Measurements from ENCODE around the gene SHTN1. TPM values are rescaled to one million over a fixed set of nuclear protein-coding genes. Genes with fewer than 3 reads are reported as not detected.

Gene SHTN1
- total RNA-seq, 6 experiments from 2014 or later: 28.5 to 42.9 (median 31.7) TPM

- Histone ChIP-seq H3K4me3 (no peak overlapping the region), H3K9me3 (no peaks in the 10 kb centered on the region), H3K4me1 (no peaks in the 10 kb centered on the region), H3K27ac (no peak overlapping the region), H3K36me3 (peaks cover 0 to 16% (median 0%) of the 10 kb centered on the region in 4 donors), H3K27me3 (no peaks in the 10 kb centered on the region)
- ATAC-seq (no peak), DNase-seq (no peak)
- intact Hi-C loops (cut with DNase I): no loop called here
- 79% methylated on average over 9 of the region's 9 CpGs for WGBS (ENCODE audit: insufficient coverage, low coverage, low lambda C conversion rate, missing lambda C conversion rate)
- TF ChIP-seq CTCF (IDR thresholded peaks at IDR 0.05) (no peak), POLR2A (IDR thresholded peaks at IDR 0.05) (no peak)
Observed at GRCh38 chr10:116961406-116962251, 43.4 kb downstream of the SHTN1 start.

- ATAC-seq (no peak), DNase-seq (no peak)
- 86% methylated on average over 5 of the region's 5 CpGs for WGBS (ENCODE audit: insufficient coverage, low coverage, low lambda C conversion rate, missing lambda C conversion rate)
- H3K36me3 ChIP-seq: peaks cover 0 to 9% (median 0%) of the 10 kb centered on the region in 4 donors
- no peak overlapping the region for H3K4me3 ChIP-seq
- H3K27ac ChIP-seq: no peak overlapping the region
- H3K27me3 ChIP-seq: no peaks in the 10 kb centered on the region
- no peaks in the 10 kb centered on the region for H3K9me3 ChIP-seq
- TF ChIP-seq CTCF (IDR thresholded peaks at IDR 0.05) (no peak), POLR2A (IDR thresholded peaks at IDR 0.05) (no peak)
- H3K4me1 ChIP-seq: no peaks in the 10 kb centered on the region
- intact Hi-C loops (cut with DNase I): no loop called here
Observed at GRCh38 chr10:116960066-116960776, 44.8 kb downstream of the SHTN1 start.

GRCh38 chr10:116952729-116953128 lies 52.3 kb downstream of the SHTN1 start:
- H3K36me3 ChIP-seq: peaks cover 0 to 37% (median 12%) of the 10 kb centered on the region in 4 donors
- H3K9me3 ChIP-seq: no peaks in the 10 kb centered on the region
- TF ChIP-seq CTCF (IDR thresholded peaks at IDR 0.05) (no peak), POLR2A (IDR thresholded peaks at IDR 0.05) (no peak)
- H3K27ac ChIP-seq: no peak overlapping the region
- intact Hi-C loops (cut with DNase I): no loop called here
- DNase-seq (no peak), ATAC-seq (peak in 1 of 4 donors; percentile 31)
- no peak overlapping the region for H3K4me3 ChIP-seq
- H3K4me1 ChIP-seq: no peaks in the 10 kb centered on the region
- 45% methylated on average over 1 of the region's 1 CpG for WGBS (ENCODE audit: insufficient coverage, low coverage, low lambda C conversion rate, missing lambda C conversion rate)
- no peaks in the 10 kb centered on the region for H3K27me3 ChIP-seq

GRCh38 chr10:116948530-116948870 lies 56.5 kb downstream of the SHTN1 start:
- Histone ChIP-seq H3K36me3 (peaks cover 0 to 47% (median 12%) of the 10 kb centered on the region in 4 donors), H3K27ac (no peak overlapping the region), H3K4me1 (no peaks in the 10 kb centered on the region), H3K9me3 (no peaks in the 10 kb centered on the region), H3K4me3 (no peak overlapping the region), H3K27me3 (no peaks in the 10 kb centered on the region)
- no peak for DNase-seq
- ATAC-seq: peak in 1 of 4 donors; percentile 37
- intact Hi-C loops (cut with DNase I): no loop called here
- WGBS (ENCODE audit: insufficient coverage, low coverage, low lambda C conversion rate, missing lambda C conversion rate): 85% methylated on average over 1 of the region's 1 CpG
- TF ChIP-seq CTCF (IDR thresholded peaks at IDR 0.05): no peak
- TF ChIP-seq POLR2A (IDR thresholded peaks at IDR 0.05): no peak

Measured in right lobe of liver (tissue), 6 donors.